Epithelial cell of esophagus (primary cell): ENCODE measurements around the gene TMEM238.

Source experiments
- DNase-seq: peaks from one replicate; pipeline ENCODE4 v3.0.0; 2010; ENCODE audit warnings: low read depth
- H3K4me3 ChIP-seq: 2 replicates; pipeline ENCODE4 v1.5.1; 2011; ENCODE audit warnings: mild to moderate bottlenecking, low read length, control low read depth
- TF ChIP-seq, protein P1 (sequence below): IDR thresholded peaks from 2 replicates; pipeline ENCODE4 v1.5.1; 2011; ENCODE audit warnings: low read depth, mild to moderate bottlenecking, low read length, control low read depth, inconsistent platforms; ENCODE audit not compliant: insufficient read depth; ENCODE audit errors: missing control alignments

TMEM238 gene

DNA sequence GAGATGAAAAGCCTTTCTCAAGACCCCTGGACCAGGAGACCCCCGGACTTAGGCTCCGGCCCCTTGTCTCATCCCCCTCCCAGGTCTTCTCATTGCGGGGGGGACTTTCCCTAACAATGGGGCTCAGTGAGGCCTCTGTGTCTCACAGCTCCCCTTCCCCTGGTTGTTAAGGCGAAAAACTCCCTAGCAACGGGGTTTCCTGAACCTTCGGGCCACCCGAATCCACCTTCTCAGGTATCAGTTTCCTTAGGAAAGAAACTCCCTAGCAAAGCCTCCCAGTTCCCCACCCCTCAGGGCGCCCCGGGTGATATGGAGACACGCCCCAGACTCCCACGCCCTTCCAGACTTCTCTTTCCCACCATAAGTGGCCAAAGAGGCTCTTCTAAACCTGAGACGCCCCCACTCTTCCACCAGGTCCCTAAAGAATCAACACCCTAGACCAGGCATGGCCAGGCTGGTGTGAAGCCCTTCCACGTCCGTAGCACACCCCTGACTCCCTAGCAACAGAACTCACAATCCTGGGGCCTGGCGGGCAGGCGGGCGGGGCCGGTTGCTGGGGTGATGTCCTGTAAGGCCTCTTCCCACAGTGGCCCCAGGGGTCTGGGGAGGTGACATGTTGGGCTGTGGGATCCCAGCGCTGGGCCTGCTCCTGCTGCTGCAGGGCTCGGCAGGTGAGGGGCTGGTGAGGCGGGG is 7.7 kb downstream of the TMEM238 start, which contains the start of gene TMEM190:
Gene TMEM190 (plus strand): TSS at position 586 of the 693 bp plus-strand sequence. CDS start 28 bp downstream, at position 614.
- TF ChIP-seq, protein P1, sequence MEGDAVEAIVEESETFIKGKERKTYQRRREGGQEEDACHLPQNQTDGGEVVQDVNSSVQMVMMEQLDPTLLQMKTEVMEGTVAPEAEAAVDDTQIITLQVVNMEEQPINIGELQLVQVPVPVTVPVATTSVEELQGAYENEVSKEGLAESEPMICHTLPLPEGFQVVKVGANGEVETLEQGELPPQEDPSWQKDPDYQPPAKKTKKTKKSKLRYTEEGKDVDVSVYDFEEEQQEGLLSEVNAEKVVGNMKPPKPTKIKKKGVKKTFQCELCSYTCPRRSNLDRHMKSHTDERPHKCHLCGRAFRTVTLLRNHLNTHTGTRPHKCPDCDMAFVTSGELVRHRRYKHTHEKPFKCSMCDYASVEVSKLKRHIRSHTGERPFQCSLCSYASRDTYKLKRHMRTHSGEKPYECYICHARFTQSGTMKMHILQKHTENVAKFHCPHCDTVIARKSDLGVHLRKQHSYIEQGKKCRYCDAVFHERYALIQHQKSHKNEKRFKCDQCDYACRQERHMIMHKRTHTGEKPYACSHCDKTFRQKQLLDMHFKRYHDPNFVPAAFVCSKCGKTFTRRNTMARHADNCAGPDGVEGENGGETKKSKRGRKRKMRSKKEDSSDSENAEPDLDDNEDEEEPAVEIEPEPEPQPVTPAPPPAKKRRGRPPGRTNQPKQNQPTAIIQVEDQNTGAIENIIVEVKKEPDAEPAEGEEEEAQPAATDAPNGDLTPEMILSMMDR, result no peak
- no peak within 1 kb of the TSS for H3K4me3 ChIP-seq
- no peak for DNase-seq

DNA sequence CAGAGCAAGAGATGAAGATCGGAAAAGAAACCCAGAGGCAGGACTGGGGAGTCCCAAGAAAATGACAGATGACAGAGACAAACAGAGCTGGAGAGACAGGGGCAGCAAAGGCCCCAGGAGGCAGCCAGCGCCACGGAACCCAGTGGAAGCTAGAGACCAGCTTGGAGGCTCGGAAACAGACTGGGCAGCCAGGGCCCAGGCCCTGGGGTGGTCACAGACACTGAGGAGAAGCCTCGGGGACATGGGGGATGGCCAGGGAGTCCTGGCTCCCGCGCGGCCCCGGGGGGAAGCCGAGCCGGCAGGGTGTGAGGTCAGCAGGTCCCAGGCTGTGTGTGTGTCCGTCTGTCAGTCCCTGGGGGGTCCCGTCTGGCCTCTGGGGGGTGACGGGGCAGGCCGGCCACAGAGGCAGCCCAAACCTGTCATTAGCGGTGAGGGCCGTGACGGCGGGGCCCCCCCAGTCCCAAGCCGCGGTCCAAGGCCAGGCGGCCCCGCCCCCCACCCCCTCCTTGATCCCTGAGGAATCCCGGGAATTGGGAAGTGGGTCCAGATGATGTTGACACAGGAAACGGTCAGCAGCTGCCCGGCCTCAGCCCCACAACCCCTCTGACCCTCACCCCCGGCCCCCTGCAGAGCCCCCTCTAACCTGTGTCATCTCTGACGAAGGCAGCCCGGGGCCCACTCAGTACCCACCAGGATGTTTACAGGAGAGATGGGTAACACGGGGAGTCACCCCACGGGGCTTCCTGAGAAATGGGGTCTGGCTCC is 9.9 kb downstream of the TMEM238 start:
- TF ChIP-seq, protein P1, result no peak
- H3K4me3 ChIP-seq, result no peak overlapping the region
- DNase-seq, result no peak

DNA sequence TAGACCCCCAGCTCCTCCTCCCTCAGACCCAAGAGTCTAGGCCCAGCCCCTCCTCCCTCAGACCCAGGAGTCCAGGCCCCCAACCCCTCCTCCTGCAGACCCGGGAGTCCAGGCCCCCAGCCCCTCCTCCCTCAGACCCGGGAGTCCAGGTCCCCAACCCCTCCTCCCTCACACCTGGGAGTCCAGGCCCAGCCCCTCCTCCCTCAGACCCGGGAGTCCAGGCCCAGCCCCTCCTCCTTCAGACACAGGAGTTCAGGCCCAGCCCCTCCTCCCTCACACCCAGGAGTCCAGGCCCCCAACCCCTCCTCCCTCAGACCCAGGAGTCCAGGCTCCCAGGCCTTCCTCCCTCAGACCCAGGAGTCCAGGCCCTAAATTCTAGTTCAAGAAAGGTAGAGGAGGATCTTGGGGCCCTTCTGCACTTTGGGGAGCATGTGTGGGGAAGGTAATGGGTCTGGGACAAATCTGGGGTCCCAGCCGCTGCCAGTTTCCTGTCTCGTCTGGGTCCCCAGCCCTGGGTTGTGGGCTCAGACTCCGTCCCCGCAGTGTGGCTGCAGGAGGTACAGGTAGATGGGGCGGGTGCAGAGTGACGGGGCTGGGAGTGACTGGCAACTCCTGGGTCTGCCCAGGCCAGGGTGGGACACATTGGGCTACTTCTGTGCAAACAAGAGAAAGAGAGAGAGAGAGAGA is 10.6 kb downstream of the TMEM238 start:
- TF ChIP-seq, protein P1, result no peak
- DNase-seq, result no peak
- no peak overlapping the region for H3K4me3 ChIP-seq

DNA sequence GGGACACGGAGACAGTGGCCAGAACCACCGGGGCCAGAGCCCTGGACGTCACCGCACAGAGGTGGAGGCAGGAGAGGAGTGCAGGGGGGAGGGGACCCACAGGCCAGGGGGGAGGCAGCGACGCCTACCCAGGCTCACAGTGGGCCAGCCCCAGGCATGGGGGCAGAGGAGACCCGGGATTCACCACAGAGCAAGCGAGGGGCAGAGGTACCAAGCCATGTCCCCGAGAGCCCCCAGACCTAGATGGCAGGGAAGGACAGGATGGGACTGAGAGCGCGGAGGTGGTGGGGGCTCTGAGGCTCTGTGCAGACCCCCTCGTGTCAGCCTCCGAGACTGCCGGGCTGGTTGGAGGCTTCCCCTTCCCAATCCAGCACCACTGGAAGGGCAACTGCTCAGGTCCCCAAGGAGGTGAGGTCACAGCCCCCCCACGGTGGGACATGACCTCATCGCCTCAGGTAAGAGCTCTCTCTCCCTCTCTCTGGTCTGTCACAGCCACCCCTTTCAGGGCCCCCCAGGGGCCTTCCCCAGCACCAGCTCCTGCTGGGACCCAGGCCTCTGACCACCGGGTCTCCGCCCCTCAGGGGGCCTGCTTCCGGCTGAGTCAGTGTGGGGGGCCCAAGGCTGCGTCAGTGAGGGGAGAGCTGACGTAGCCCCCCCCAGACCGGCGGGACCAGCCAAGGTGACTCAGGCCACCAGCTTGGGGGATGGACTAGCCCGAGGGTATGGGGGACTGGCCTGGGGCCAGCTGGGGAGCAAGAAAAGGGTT is 11.6 kb downstream of the TMEM238 start:
- DNase-seq, result no peak
- H3K4me3 ChIP-seq, result no peak overlapping the region
- TF ChIP-seq, protein P1, result no peak

DNA sequence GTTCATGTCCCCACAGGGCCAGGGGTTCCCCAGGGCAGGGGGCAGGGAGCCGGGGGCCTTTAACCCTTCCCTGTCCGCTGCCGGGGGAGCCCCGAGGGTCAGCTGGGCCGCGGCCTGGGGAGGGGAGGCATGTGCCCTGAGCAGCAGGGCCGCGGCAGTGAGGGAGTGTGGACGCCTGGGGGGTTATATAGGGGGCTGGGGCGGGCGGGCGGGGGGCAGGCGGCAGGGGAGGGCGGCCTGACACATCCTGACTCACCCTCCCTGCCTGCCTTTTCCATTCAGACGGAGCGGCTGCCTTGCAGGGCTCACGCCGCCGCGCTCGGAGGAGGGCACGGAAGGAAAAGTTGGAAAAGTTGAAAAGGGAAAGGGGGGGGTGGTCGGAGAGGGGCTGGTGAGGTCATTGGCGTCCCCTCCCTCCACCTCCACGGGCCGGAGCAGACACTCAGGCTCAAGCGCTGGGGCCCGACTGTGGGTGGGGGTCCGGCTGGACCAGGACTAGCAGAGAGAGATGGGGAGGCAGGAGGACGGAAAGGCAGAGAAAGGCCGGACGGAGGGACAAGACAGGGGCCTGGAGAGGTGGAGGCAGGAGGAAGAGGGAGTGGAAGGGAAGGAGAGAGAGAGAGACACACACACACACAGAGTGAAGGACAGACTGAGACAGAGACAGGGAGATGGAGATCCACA is 13.6 kb downstream of the TMEM238 start, which contains the start of gene IL11:
Gene IL11 (minus strand): TSS at position 159 of the 684 bp plus-strand sequence. CDS start 153 bp downstream, at position 6.
- TF ChIP-seq, protein P1, result no peak
- H3K4me3 ChIP-seq, result peak within 1 kb of the TSS; percentile 44
- peak; percentile 74 for DNase-seq
